Stimulated activated CD4-positive, alpha-beta T cell treated with anti-CD3 and anti-CD28 coated beads, Interleukin-2, amount 100 ng/mL, for 24 hours (primary cell): ENCODE measurements around the gene GLP1R.

Experiments
- DNase-seq, 2 donors: peaks; one replicate each; pipeline ENCODE4 v3.0.0-alpha.2; 2020

GLP1R gene

GRCh38 chr6:39047434-39048327 is 900 bp upstream of the GLP1R start:
- no peak for DNase-seq

- DNase-seq, result no peak
Observed at GRCh38 chr6:39049575-39050283, 1.1 kb downstream of the GLP1R start.

- no peak for DNase-seq
Observed at GRCh38 chr6:39050453-39051112, 2.0 kb downstream of the GLP1R start.

- no peak for DNase-seq
Observed at GRCh38 chr6:39051399-39052122, 3.0 kb downstream of the GLP1R start.

GRCh38 chr6:39053016-39053624 is 4.5 kb downstream of the GLP1R start:
- DNase-seq, result no peak

GRCh38 chr6:39053854-39054576 is 5.4 kb downstream of the GLP1R start:
- DNase-seq, result no peak

- DNase-seq, result no peak
Observed at GRCh38 chr6:39054577-39055142, 6.1 kb downstream of the GLP1R start.

GRCh38 chr6:39055661-39056060 is 7.1 kb downstream of the GLP1R start:
- DNase-seq, result no peak

- DNase-seq, result no peak
Observed at GRCh38 chr6:39056191-39056590, 7.6 kb downstream of the GLP1R start.

GRCh38 chr6:39056681-39057080 is 8.1 kb downstream of the GLP1R start:
- no peak for DNase-seq

GRCh38 chr6:39057251-39058155 is 8.9 kb downstream of the GLP1R start:
- DNase-seq, result no peak

GRCh38 chr6:39058471-39059147 is 10.0 kb downstream of the GLP1R start:
- no peak for DNase-seq

GRCh38 chr6:39059496-39060310 is 11.1 kb downstream of the GLP1R start:
- DNase-seq, result no peak

- no peak for DNase-seq
Observed at GRCh38 chr6:39060467-39061160, 12.0 kb downstream of the GLP1R start.

GRCh38 chr6:39061182-39061581 is 12.6 kb downstream of the GLP1R start:
- DNase-seq, result no peak

- DNase-seq, result no peak
Observed at GRCh38 chr6:39061588-39061987, 13.0 kb downstream of the GLP1R start.

- DNase-seq, result no peak
Observed at GRCh38 chr6:39062014-39062740, 13.6 kb downstream of the GLP1R start.
